ENCODE data around the gene IKBKE.

DNA sequence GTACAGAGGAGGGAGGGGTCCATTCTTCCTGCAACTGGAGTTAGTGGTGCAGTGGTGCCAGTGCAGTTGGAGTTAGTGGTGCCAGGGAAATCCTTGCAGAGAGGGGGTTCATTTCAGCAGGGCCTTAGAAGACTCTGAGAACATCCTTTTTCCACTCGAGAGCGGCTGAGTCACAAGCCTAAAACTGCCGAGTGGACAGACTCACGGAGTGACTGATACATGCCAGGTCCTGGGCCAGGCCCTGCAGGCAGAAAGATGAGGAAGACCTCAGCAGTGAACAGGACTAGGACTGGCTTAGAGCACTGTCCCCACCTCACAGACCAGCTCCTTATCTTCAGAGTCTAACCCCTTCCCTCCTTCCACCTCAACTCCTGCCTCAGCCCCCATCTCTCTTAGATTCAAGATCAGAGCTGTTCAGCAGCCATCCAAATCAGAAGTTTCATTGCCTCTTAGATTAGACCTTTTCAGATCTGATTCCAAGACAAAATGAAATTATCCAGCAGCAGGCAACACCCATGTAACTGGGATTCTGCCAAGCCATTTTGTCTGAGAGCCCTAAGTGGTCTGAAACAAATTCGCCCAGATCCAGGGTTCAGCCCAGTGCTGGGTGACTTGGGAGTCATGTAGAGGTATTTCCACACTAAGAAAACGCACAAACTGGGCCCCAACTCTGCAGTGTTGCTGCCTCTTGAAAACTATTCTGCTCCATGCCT lies 12.7 kb upstream of the IKBKE start:
- TF ChIP-seq, protein P1, sequence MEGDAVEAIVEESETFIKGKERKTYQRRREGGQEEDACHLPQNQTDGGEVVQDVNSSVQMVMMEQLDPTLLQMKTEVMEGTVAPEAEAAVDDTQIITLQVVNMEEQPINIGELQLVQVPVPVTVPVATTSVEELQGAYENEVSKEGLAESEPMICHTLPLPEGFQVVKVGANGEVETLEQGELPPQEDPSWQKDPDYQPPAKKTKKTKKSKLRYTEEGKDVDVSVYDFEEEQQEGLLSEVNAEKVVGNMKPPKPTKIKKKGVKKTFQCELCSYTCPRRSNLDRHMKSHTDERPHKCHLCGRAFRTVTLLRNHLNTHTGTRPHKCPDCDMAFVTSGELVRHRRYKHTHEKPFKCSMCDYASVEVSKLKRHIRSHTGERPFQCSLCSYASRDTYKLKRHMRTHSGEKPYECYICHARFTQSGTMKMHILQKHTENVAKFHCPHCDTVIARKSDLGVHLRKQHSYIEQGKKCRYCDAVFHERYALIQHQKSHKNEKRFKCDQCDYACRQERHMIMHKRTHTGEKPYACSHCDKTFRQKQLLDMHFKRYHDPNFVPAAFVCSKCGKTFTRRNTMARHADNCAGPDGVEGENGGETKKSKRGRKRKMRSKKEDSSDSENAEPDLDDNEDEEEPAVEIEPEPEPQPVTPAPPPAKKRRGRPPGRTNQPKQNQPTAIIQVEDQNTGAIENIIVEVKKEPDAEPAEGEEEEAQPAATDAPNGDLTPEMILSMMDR (IDR thresholded peaks at IDR 0.05; ENCODE audit: poor library complexity, severe bottlenecking), result no peak
- TF ChIP-seq EZH2 (IDR thresholded peaks at IDR 0.05; ENCODE audit: borderline replicate concordance, insufficient read depth, low read length, poor library complexity, severe bottlenecking), result no peak
- no peak for TF ChIP-seq POLR2AphosphoS5 (IDR thresholded peaks at IDR 0.05)
